ENCODE results near the gene JOSD2. TPM values are rescaled to one million over a fixed set of nuclear protein-coding genes. Genes with fewer than 3 reads are reported as not detected.

JOSD2 gene
- total and polyA plus RNA-seq, 2 donors (not counting 3 experiments of a cell fraction or from before 2014, with no cell fraction given): 37.4 to 62.8 TPM

DNA sequence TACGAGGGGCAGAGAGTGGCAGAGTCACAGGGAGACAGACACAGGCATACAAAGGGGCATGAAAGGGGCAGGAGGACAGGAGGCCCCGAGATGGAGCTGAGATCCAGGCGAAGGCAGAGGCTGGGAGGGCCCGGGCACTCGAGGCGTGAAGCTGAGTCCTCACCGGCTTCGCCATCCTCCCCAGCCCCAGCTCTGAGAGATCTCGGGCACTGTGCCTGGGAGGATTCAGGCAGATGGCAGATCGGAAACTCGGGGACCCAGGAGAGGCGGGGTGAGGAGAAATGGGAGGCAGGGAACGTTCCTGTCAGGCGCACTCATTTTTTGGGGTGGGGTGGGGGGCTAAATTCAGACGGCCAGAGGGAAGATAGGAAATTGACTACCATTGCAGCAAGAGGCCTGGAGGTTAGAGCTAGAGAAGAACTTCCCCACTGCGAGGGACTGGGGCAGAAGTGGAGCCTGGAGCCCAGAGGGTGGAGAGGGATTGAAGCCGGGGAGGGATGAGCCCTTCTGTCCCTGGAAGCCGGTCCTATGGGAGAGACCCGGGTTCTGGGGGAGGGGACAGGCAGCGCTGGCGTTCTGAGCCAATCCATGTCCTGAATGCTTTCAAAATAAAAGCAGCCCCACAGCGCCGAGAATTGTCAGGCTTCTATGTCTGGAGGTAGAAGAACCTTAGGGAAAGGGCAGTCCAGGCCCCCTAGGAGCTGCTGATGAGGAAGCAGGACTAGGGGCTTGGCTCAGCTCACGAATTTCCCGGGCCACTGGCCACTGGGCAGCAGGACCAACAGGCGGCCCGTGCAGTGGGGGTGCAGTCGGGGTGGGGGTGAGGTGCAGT is 44.7 kb upstream of the JOSD2 start:
- H3K27me3 ChIP-seq (ENCODE audit: control insufficient read depth in 2 of 2, insufficient read depth in 2 of 2, low read length in 2 of 2): peaks cover 4% of the 10 kb centered on the region in 2 experiments
- dilution Hi-C loops (cut with MboI; ENCODE audit: extremely low pct_ligation_motif_present, low sequenced_read_pairs): no loop called here
- intact Hi-C loops (cut with micrococcal nuclease): loop anchor here (1.0 kb wide), 2 partner anchors 18 to 198 kb away; no protein-coding TSS in a partner anchor
- no peak overlapping the region for H3K9ac ChIP-seq (replicated peaks; ENCODE audit: extremely low read depth, insufficient read depth, low read length)
- no TSS peak for BruUV-seq (replicated peaks)
- H3K36me3 ChIP-seq (ENCODE audit: control insufficient read depth in 2 of 2, extremely low read depth in 1 of 2, insufficient read depth in 2 of 2, low read length in 2 of 2): no peaks in the 10 kb centered on the region
- peak overlapping the region; percentile 100 for H2AFZ ChIP-seq (ENCODE audit: low read depth, low read length)
- no peaks in the 10 kb centered on the region for H3K79me2 ChIP-seq (ENCODE audit: control insufficient read depth, insufficient read depth, low read length)
- H4K20me1 ChIP-seq (replicated peaks; ENCODE audit: control insufficient read depth, extremely low read depth, insufficient read depth, low read length): no peaks in the 10 kb centered on the region
- peaks cover 3% of the 10 kb centered on the region for H3K4me1 ChIP-seq (ENCODE audit: control insufficient read depth, extremely low read depth, insufficient read depth, low read length)
- no peak for TF ChIP-seq JUN (IDR thresholded peaks at IDR 0.05; ENCODE audit: borderline replicate concordance, insufficient read depth, insufficient read length, low read depth)
- TF ChIP-seq, protein P1, sequence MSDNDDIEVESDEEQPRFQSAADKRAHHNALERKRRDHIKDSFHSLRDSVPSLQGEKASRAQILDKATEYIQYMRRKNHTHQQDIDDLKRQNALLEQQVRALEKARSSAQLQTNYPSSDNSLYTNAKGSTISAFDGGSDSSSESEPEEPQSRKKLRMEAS (IDR thresholded peaks at IDR 0.05; ENCODE audit: insufficient read depth, insufficient read length): no peak
- TF ChIP-seq POLR2AphosphoS5 (IDR thresholded peaks at IDR 0.05; ENCODE audit: insufficient read depth, low read depth, low read length): no peak
- peak; percentile 12 for TF ChIP-seq EZH2 (IDR thresholded peaks at IDR 0.05; ENCODE audit: borderline replicate concordance, low read depth, low read length, severe bottlenecking)
- no peak for TF ChIP-seq GATA2 (IDR thresholded peaks at IDR 0.05; ENCODE audit: insufficient read depth, insufficient read length, low read depth, low read length)
- no peak overlapping the region for H3K4me2 ChIP-seq (ENCODE audit: insufficient read depth, low read length)
- no peaks in the 10 kb centered on the region for H3K9me3 ChIP-seq (replicated peaks; ENCODE audit: control insufficient read depth, insufficient read depth, low read length)
- POLR2A ChIA-PET: interaction anchor here (0.6 to 1.3 kb wide), 2 partner anchors 32 to 249 kb away, joined by 3 to 4 read pairs; no protein-coding TSS in a partner anchor
- no peak for FAIRE-seq
- H3K4me3 ChIP-seq (replicated peaks in 1 of 3; ENCODE audit: insufficient read depth in 1 of 3, low read depth in 1 of 3, low read length in 3 of 3): peak overlapping the region in 1 of 3 experiments; percentile 43
- no peak overlapping the region for H3K27ac ChIP-seq (ENCODE audit: insufficient read depth, low read depth, low read length)
- no peak for DNase-seq (ENCODE audit: low read depth, low spot score)
- no peaks in the 10 kb centered on the region for H3K9me1 ChIP-seq (replicated peaks; ENCODE audit: control insufficient read depth, extremely low read depth, insufficient read depth, low read length)
- CTCF ChIA-PET: interaction anchor here (0.6 to 7.3 kb wide), 35 partner anchors 9 to 925 kb away, joined by 3 to 136 read pairs (median 4); partner anchors contain the start of genes ACP4 and JOSD2

Data from endothelial cell of umbilical vein (primary cell).